ENCODE data around the gene CLDN9. TPM values are rescaled to one million over a fixed set of nuclear protein-coding genes. Genes with fewer than 3 reads are reported as not detected.
A peak's percentile ranks its signal among the peaks of the same experiment; 100 is the strongest.

Gene CLDN9
- total and polyA plus RNA-seq, 9 of the 15 experiments (the other 6 are each of a cell fraction or from before 2014, with no cell fraction given), result 0.12 to 0.44 (median 0.22) TPM; not detected in 4

DNA sequence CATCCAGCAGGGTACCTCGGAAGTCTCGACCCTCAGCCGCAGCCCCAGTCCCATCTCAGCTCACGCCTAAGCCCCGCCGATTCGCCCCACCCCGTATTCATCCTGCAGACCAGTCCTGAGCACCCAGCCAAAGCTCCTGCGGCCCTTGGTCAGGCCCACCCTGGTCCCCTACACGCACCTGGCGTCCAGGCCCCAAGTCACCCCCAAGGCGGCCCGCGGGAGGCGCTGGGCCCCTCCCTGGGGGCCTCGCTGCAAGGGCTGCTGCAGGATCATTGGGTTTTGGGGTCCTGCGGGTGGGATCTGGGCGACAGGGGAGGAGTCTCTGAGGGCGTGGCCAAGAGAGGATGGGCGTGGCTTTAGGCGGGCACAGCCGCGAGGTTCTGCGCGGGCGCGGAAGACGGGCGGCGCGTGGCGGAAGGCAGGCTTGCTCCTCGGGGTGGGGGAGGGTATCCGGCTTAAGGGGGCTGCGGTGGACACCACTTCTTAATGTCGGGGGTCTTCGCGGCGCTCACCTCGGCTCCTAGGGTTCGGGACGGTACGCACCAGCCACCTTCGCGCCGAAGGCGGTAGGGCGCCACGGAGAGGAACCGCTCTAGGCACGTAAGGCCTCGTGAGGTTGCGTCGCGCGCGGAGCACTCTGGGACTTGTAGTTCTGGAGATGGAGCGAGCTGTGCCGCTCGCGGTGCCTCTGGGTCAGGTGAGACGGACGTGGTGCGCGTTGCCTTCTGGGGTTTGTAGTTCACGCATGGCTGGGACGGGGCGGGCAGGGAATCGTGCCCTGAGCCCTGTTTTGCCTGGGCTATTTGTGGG lies 11.2 kb downstream of the CLDN9 start, which contains the start of the genes HCFC1R1 and THOC6 (continued):
- TF ChIP-seq NR4A1 (CRISPR knock-in tag; IDR thresholded peaks at IDR 0.05), result peak; percentile 45; the same call in 1 of the 2 replicates
- TF ChIP-seq NR4A1 (tag; IDR thresholded peaks at IDR 0.05), result peak; percentile 65; the same call in 1 of the 2 replicates
- TF ChIP-seq SIX5 (IDR thresholded peaks at IDR 0.05; ENCODE audit: borderline replicate concordance in 1 of 2, insufficient read depth in 1 of 2, low read depth in 1 of 2, low read length in 2 of 2), result peak; percentile 95 to 97
- TF ChIP-seq MAFK (IDR thresholded peaks at IDR 0.05; ENCODE audit: low read length), result no peak
- TF ChIP-seq HMGN3 (IDR thresholded peaks at IDR 0.05; ENCODE audit: borderline replicate concordance, extremely low read depth, insufficient read length, low read depth, low read length), result peak; percentile 15
- TF ChIP-seq ZNF696 (CRISPR knock-in tag; conservative IDR thresholded peaks at IDR 0.05), result no peak
- peak; percentile 46; the same call in 1 of the 2 replicates for TF ChIP-seq HDAC6 (IDR thresholded peaks at IDR 0.05; ENCODE audit: low read depth, low read length)
- 0 out of 2 replicates have a peak, but pooled peaks have one; percentile 42 for TF ChIP-seq ESRRA (IDR thresholded peaks at IDR 0.05; ENCODE audit: borderline replicate concordance, low read depth)
- TF ChIP-seq MTA2 (IDR thresholded peaks at IDR 0.05; ENCODE audit: low read depth), result no peak
- no peak for TF ChIP-seq ZKSCAN3 (CRISPR knock-in tag; IDR thresholded peaks at IDR 0.05)
- TF ChIP-seq, protein P1, sequence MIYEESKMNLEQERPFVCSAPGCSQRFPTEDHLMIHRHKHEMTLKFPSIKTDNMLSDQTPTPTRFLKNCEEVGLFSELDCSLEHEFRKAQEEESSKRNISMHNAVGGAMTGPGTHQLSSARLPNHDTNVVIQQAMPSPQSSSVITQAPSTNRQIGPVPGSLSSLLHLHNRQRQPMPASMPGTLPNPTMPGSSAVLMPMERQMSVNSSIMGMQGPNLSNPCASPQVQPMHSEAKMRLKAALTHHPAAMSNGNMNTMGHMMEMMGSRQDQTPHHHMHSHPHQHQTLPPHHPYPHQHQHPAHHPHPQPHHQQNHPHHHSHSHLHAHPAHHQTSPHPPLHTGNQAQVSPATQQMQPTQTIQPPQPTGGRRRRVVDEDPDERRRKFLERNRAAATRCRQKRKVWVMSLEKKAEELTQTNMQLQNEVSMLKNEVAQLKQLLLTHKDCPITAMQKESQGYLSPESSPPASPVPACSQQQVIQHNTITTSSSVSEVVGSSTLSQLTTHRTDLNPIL (CRISPR knock-in tag; IDR thresholded peaks at IDR 0.05), result no peak
- TF ChIP-seq, protein P2, sequence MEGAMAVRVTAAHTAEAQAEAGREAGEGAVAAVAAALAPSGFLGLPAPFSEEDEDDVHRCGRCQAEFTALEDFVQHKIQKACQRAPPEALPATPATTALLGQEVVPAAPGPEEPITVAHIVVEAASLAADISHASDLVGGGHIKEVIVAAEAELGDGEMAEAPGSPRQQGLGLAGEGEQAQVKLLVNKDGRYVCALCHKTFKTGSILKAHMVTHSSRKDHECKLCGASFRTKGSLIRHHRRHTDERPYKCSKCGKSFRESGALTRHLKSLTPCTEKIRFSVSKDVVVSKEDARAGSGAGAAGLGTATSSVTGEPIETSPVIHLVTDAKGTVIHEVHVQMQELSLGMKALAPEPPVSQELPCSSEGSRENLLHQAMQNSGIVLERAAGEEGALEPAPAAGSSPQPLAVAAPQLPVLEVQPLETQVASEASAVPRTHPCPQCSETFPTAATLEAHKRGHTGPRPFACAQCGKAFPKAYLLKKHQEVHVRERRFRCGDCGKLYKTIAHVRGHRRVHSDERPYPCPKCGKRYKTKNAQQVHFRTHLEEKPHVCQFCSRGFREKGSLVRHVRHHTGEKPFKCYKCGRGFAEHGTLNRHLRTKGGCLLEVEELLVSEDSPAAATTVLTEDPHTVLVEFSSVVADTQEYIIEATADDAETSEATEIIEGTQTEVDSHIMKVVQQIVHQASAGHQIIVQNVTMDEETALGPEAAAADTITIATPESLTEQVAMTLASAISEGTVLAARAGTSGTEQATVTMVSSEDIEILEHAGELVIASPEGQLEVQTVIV (CRISPR knock-in tag; IDR thresholded peaks at IDR 0.05; ENCODE audit: borderline replicate concordance), result no peak
- TF ChIP-seq MAFG (tag; conservative IDR thresholded peaks at IDR 0.05), result no peak
- TF ChIP-seq PHB2 (IDR thresholded peaks at IDR 0.05; ENCODE audit: low read depth), result no peak
- TF ChIP-seq, protein P3, sequence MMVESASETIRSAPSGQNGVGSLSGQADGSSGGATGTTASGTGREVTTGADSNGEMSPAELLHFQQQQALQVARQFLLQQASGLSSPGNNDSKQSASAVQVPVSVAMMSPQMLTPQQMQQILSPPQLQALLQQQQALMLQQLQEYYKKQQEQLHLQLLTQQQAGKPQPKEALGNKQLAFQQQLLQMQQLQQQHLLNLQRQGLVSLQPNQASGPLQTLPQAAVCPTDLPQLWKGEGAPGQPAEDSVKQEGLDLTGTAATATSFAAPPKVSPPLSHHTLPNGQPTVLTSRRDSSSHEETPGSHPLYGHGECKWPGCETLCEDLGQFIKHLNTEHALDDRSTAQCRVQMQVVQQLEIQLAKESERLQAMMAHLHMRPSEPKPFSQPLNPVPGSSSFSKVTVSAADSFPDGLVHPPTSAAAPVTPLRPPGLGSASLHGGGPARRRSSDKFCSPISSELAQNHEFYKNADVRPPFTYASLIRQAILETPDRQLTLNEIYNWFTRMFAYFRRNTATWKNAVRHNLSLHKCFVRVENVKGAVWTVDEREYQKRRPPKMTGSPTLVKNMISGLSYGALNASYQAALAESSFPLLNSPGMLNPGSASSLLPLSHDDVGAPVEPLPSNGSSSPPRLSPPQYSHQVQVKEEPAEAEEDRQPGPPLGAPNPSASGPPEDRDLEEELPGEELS (CRISPR knock-in tag; IDR thresholded peaks at IDR 0.05; ENCODE audit: borderline replicate concordance), result no peak
- no peak for TF ChIP-seq ZNF175 (CRISPR knock-in tag; IDR thresholded peaks at IDR 0.05; ENCODE audit: low read depth)
- TF ChIP-seq CBFB (CRISPR knock-in tag; IDR thresholded peaks at IDR 0.05), result peak; percentile 14; the same call in 1 of the 2 replicates
- TF ChIP-seq ZNF282 (CRISPR knock-in tag; IDR thresholded peaks at IDR 0.05), result no peak
- no peak for TF ChIP-seq ZNF75A (CRISPR knock-in tag; IDR thresholded peaks at IDR 0.05)
- TF ChIP-seq ARID2 (IDR thresholded peaks at IDR 0.05), result no peak
- no peak for TF ChIP-seq ZNF232 (CRISPR knock-in tag; IDR thresholded peaks at IDR 0.05)
- peak; percentile 95 for TF ChIP-seq RBFOX2 (IDR thresholded peaks at IDR 0.05; ENCODE audit: low read depth, low read length)
- TF ChIP-seq ZNF239 (CRISPR knock-in tag; IDR thresholded peaks at IDR 0.05), result no peak
